CD4-positive, CD25-positive, alpha-beta regulatory T cell (primary cell): Measurements from ENCODE around the gene LGALS3BP. TPM values are rescaled to one million over a fixed set of nuclear protein-coding genes. Genes with fewer than 3 reads are reported as not detected.
A peak's percentile ranks its signal among the peaks of the same experiment; 100 is the strongest.

Source experiments
- ATAC-seq, 2 donors: fragments of 150-1000 bp; cut with Tn5 transposase; one replicate each; pipeline ENCODE4 v1.10.0; 2021; ENCODE audit warnings: low read depth in 2 of 2, moderate number of reproducible peaks in 2 of 2, moderate library complexity in 1 of 2
- DNase-seq, 3 donors: peaks; one replicate each; pipeline versions ENCODE4 v3.0.0 to v3.0.0-alpha.2; 2012 to 2022; ENCODE audit warnings: mixed read lengths in 1 of 3
- H3K27ac ChIP-seq: one replicate; pipeline ENCODE4 v1.7.0; 2013; ENCODE audit warnings: mild to moderate bottlenecking, low read length; ENCODE audit not compliant: insufficient read depth, poor library complexity, severe bottlenecking
- H3K27me3 ChIP-seq: one replicate; pipeline ENCODE4 v1.7.0; 2013; ENCODE audit warnings: low read length; ENCODE audit not compliant: control insufficient read depth, insufficient read depth
- H3K36me3 ChIP-seq: one replicate; pipeline ENCODE4 v1.7.0; 2013; ENCODE audit warnings: mild to moderate bottlenecking, low read length, moderate library complexity; ENCODE audit not compliant: control insufficient read depth, insufficient read depth
- H3K4me1 ChIP-seq: 2 replicates; pipeline ENCODE4 v1.7.0; 2013; ENCODE audit warnings: mild to moderate bottlenecking, low read length; ENCODE audit not compliant: insufficient read depth, control insufficient read depth, poor library complexity, severe bottlenecking
- H3K4me3 ChIP-seq: one replicate; pipeline ENCODE4 v1.7.0; 2013; ENCODE audit warnings: low read depth, mild to moderate bottlenecking, low read length, moderate library complexity
- H3K9me3 ChIP-seq, 2 experiments: 1 replicate in 1 of 2; 2 replicates in 1 of 2; pipeline ENCODE4 v1.7.0; 2013; ENCODE audit warnings: low read length in 2 of 2, mild to moderate bottlenecking in 1 of 2, moderate library complexity in 1 of 2; ENCODE audit not compliant: control insufficient read depth in 2 of 2
- H3K27ac Mint-ChIP-seq, 3 donors: one replicate each; pipeline ENCODE4 v1.8.0; 2020 to 2022; ENCODE audit warnings: mild to moderate bottlenecking in 3 of 3, mixed read lengths in 3 of 3, moderate library complexity in 2 of 3
- H3K27me3 Mint-ChIP-seq: one replicate; pipeline ENCODE4 v1.8.0; 2022; ENCODE audit warnings: mild to moderate bottlenecking, mixed read lengths
- H3K36me3 Mint-ChIP-seq: one replicate; pipeline ENCODE4 v1.8.0; 2020; ENCODE audit warnings: mixed read lengths
- H3K4me1 Mint-ChIP-seq, 4 donors: one replicate each; pipeline ENCODE4 v1.8.0; 2020 to 2022; ENCODE audit warnings: mixed read lengths in 4 of 4, mild to moderate bottlenecking in 1 of 4
- H3K4me3 Mint-ChIP-seq, 4 donors: one replicate each; pipeline ENCODE4 v1.8.0; 2020 to 2022; ENCODE audit warnings: mild to moderate bottlenecking in 4 of 4, mixed read lengths in 4 of 4, moderate library complexity in 3 of 4
- H3K9me3 Mint-ChIP-seq, 7 donors: one replicate each; pipeline ENCODE4 v1.8.0; 2020 to 2022; ENCODE audit warnings: mixed read lengths in 7 of 7, mild to moderate bottlenecking in 3 of 7, moderate library complexity in 2 of 7
- polyA plus RNA-seq, 4 donors: library from polyadenylated mRNA; unstranded; fragments of 300-500 nt; fragmentation: Illumina TruSeq; gene quantifications; one replicate each; pipeline ENCODE4 v1.2.3, GENCODE V29; 2021
- total RNA-seq: library from RNA; stranded (reverse); gene quantifications from one replicate; pipeline ENCODE4 v1.2.3, GENCODE V29; 2022

The LGALS3BP gene
- total and polyA plus RNA-seq, 5 donors from 2014 or later: 23.4 to 43.5 (median 27.2) TPM

GRCh38 chr17:79009397-79010303, 29.9 kb upstream of the LGALS3BP start, which contains the start of gene CANT1:
TSS of gene CANT1 (minus strand) at chr17:79009764. CDS start at chr17:78997622, 12,142 bp downstream.
- no peaks in the 10 kb centered on the region for H3K9me3 ChIP-seq
- ATAC-seq: peak; percentile 93 to 94
- Mint-ChIP-seq H3K27ac (peak within 1 kb of the TSS; percentile 96 to 99 (median 97)), H3K4me3 (peak within 1 kb of the TSS; percentile 93 to 96 (median 94)), H3K4me1 (peaks cover 8 to 55% (median 41%) of the 10 kb centered on the region in 4 donors), H3K9me3 (peaks cover 0 to 10% (median 2%) of the 10 kb centered on the region in 7 donors), H3K27me3 (peaks cover 29% of the 10 kb centered on the region), H3K36me3 (peaks cover 8% of the 10 kb centered on the region)
- no peaks in the 10 kb centered on the region for H3K36me3 ChIP-seq
- H3K4me3 ChIP-seq: peak within 1 kb of the TSS; percentile 86
- peak within 1 kb of the TSS; percentile 71 for H3K27ac ChIP-seq
- DNase-seq: peak; percentile 75 to 90 (median 86)
- peaks cover 7% of the 10 kb centered on the region for H3K27me3 ChIP-seq
- H3K4me1 ChIP-seq: peaks cover 49% of the 10 kb centered on the region

- H3K9me3 Mint-ChIP-seq: peaks cover 0 to 10% (median 0%) of the 10 kb centered on the region in 7 donors
- H3K4me3 ChIP-seq: peak overlapping the region; percentile 86
- H3K36me3 ChIP-seq: no peaks in the 10 kb centered on the region
- H3K4me1 Mint-ChIP-seq: peaks cover 8 to 55% (median 41%) of the 10 kb centered on the region in 4 donors
- H3K36me3 Mint-ChIP-seq: peaks cover 8% of the 10 kb centered on the region
- peaks cover 22% of the 10 kb centered on the region for H3K27me3 Mint-ChIP-seq
- H3K4me1 ChIP-seq: peaks cover 49% of the 10 kb centered on the region
- H3K27me3 ChIP-seq: peaks cover 7% of the 10 kb centered on the region
- no peak for DNase-seq
- H3K27ac ChIP-seq: peak overlapping the region; percentile 71
- H3K9me3 ChIP-seq: no peaks in the 10 kb centered on the region
- peak overlapping the region; percentile 84 to 94 (median 93) for H3K4me3 Mint-ChIP-seq
- H3K27ac Mint-ChIP-seq: peak overlapping the region; percentile 96 to 97 (median 97)
- no peak for ATAC-seq
Observed at GRCh38 chr17:79008666-79009387, 29.1 kb upstream of the LGALS3BP start.

- peaks cover 19% of the 10 kb centered on the region for H3K27me3 Mint-ChIP-seq
Observed at GRCh38 chr17:79007504-79008381, 28.0 kb upstream of the LGALS3BP start.

DNA sequence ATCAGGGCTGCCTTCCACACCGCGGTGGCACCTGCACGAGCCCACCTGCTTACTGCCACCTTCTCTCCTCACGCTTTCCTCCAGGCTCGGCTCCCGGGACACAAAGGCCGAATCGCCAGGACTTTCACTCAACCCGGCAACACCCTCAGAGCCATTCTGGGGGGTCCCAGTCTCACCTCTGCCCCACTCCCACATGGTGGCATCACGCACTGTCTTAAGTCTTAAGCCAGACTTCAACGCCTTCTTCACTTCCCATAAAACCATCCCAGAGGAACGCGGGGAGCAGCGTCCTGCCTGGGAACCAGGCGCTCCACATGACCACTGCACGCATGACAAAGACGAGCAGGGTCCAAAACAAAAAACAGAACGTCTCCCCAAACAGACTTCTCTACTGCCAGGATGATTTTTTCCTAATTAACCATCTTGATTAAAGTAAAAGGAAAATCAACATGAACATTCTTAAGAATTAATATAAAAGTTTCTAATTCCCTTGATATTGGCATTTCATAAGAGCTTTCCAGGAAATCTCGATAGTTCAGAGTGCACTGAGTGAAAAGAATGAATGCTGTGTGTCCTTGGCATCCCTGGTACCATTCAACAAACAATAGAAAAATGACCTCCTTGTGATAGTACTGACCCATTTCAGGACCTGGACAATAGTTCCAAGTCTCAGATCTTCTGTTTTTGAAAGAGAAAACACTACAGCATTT, 27.2 kb upstream of the LGALS3BP start:
- DNase-seq: no peak
- peaks cover 19% of the 10 kb centered on the region for H3K27me3 Mint-ChIP-seq
- peaks cover 9% of the 10 kb centered on the region for H3K36me3 ChIP-seq
- H3K9me3 Mint-ChIP-seq: peaks cover 0 to 8% (median 0%) of the 10 kb centered on the region in 7 donors
- H3K27ac ChIP-seq: peak overlapping the region; percentile 34
- H3K4me1 ChIP-seq: peaks cover 49% of the 10 kb centered on the region
- H3K9me3 ChIP-seq: no peaks in the 10 kb centered on the region
- H3K27ac Mint-ChIP-seq: peak overlapping the region; percentile 57 to 97 (median 93)
- no peak for ATAC-seq
- no peaks in the 10 kb centered on the region for H3K27me3 ChIP-seq
- no peak overlapping the region for H3K4me3 ChIP-seq
- peaks cover 18% of the 10 kb centered on the region for H3K36me3 Mint-ChIP-seq
- peak overlapping the region; percentile 84 to 94 (median 89) for H3K4me3 Mint-ChIP-seq
- peaks cover 8 to 63% (median 44%) of the 10 kb centered on the region in 4 donors for H3K4me1 Mint-ChIP-seq

More at GRCh38 chr17:79007504-79008381, 28.0 kb upstream of the LGALS3BP start:
- H3K27ac ChIP-seq: peak overlapping the region; percentile 34
- H3K4me1 Mint-ChIP-seq: peaks cover 8 to 55% (median 42%) of the 10 kb centered on the region in 4 donors
- H3K9me3 ChIP-seq: no peaks in the 10 kb centered on the region
- H3K27me3 ChIP-seq: peaks cover 7% of the 10 kb centered on the region
- peaks cover 49% of the 10 kb centered on the region for H3K4me1 ChIP-seq
- ATAC-seq (no peak), DNase-seq (peak in 1 of 3 donors; percentile 31)
- peaks cover 10% of the 10 kb centered on the region for H3K36me3 Mint-ChIP-seq
- peaks cover 0 to 10% (median 0%) of the 10 kb centered on the region in 7 donors for H3K9me3 Mint-ChIP-seq
- H3K36me3 ChIP-seq: peaks cover 3% of the 10 kb centered on the region
- peak overlapping the region; percentile 96 to 97 (median 97) for H3K27ac Mint-ChIP-seq
- peak overlapping the region; percentile 84 to 94 (median 93) for H3K4me3 Mint-ChIP-seq
- H3K4me3 ChIP-seq: no peak overlapping the region

DNA sequence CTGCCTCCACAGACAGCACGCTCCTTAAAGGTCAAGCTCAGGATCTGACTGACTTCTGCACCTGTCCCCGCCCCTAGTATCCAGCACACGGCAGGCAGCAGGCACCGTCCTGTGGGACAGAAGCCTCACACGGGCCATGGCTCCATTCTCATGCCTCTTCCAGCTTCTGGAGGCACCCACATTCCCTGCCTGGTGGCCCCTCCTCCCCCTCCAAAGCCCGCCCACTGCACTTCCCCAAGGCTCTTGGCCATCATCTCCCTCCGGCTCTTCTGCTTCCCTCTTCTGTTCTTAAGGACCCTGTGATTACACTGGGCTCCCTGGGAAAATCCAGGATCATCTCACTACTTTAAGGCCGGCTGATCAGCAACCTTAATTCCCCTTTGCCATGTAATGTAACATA, 26.3 kb upstream of the LGALS3BP start:
- H3K9me3 Mint-ChIP-seq: peaks cover 0 to 6% (median 0%) of the 10 kb centered on the region in 7 donors
- peaks cover 22% of the 10 kb centered on the region for H3K36me3 Mint-ChIP-seq
- peaks cover 49% of the 10 kb centered on the region for H3K4me1 ChIP-seq
- H3K4me3 ChIP-seq: no peak overlapping the region
- H3K27ac ChIP-seq: no peak overlapping the region
- H3K36me3 ChIP-seq: peaks cover 9% of the 10 kb centered on the region
- H3K9me3 ChIP-seq: no peaks in the 10 kb centered on the region
- DNase-seq (no peak), ATAC-seq (no peak)
- peak overlapping the region; percentile 74 to 85 (median 75) for H3K27ac Mint-ChIP-seq
- H3K4me1 Mint-ChIP-seq: peaks cover 8 to 68% (median 42%) of the 10 kb centered on the region in 4 donors
- peak overlapping the region; percentile 10 to 85 (median 60) for H3K4me3 Mint-ChIP-seq
- no peaks in the 10 kb centered on the region for H3K27me3 ChIP-seq
- peaks cover 16% of the 10 kb centered on the region for H3K27me3 Mint-ChIP-seq

GRCh38 chr17:79005063-79005861, 25.5 kb upstream of the LGALS3BP start:
- Histone ChIP-seq H3K4me1 (peaks cover 48% of the 10 kb centered on the region), H3K27ac (no peak overlapping the region), H3K4me3 (no peak overlapping the region), H3K36me3 (peaks cover 9% of the 10 kb centered on the region), H3K27me3 (no peaks in the 10 kb centered on the region), H3K9me3 (no peaks in the 10 kb centered on the region)
- Mint-ChIP-seq H3K27me3 (peaks cover 12% of the 10 kb centered on the region), H3K36me3 (peaks cover 23% of the 10 kb centered on the region), H3K27ac (peak overlapping the region in 2 of 3 donors; percentile 75 to 85), H3K4me3 (peak overlapping the region; percentile 50 to 85 (median 66)), H3K4me1 (peaks cover 8 to 69% (median 37%) of the 10 kb centered on the region in 4 donors), H3K9me3 (peaks cover 0 to 6% (median 0%) of the 10 kb centered on the region in 7 donors)
- peak in 1 of 2 donors; percentile 10 for ATAC-seq
- DNase-seq: peak in 1 of 3 donors; percentile 46
